Endothelial cell (in vitro differentiated cells): ENCODE data around the gene EML1. TPM values are rescaled to one million over a fixed set of nuclear protein-coding genes. Genes with fewer than 3 reads are reported as not detected.

ENCODE experiments used
- DNase-seq: peaks from one replicate; pipeline ENCODE4 v3.0.0; 2021; ENCODE audit warnings: low spot score
- H3K27ac Mint-ChIP-seq: one replicate; pipeline ENCODE4 v1.8.0; 2021; ENCODE audit warnings: mixed read lengths, inconsistent platforms; ENCODE audit not compliant: unreplicated experiment
- H3K27me3 Mint-ChIP-seq: one replicate; pipeline ENCODE4 v1.8.0; 2021; ENCODE audit warnings: mild to moderate bottlenecking, moderate library complexity, mixed read lengths, inconsistent platforms; ENCODE audit not compliant: unreplicated experiment
- H3K36me3 Mint-ChIP-seq: one replicate; pipeline ENCODE4 v1.8.0; 2021; ENCODE audit warnings: mild to moderate bottlenecking, low read depth, mixed read lengths, inconsistent platforms; ENCODE audit not compliant: unreplicated experiment
- H3K4me1 Mint-ChIP-seq: one replicate; pipeline ENCODE4 v1.8.0; 2021; ENCODE audit warnings: mild to moderate bottlenecking, mixed read lengths, inconsistent platforms; ENCODE audit not compliant: unreplicated experiment
- H3K4me3 Mint-ChIP-seq: one replicate; pipeline ENCODE4 v1.8.0; 2021; ENCODE audit warnings: mild to moderate bottlenecking, mixed read lengths, inconsistent platforms; ENCODE audit not compliant: unreplicated experiment
- H3K9me3 Mint-ChIP-seq: one replicate; pipeline ENCODE4 v1.8.0; 2021; ENCODE audit warnings: mixed read lengths, inconsistent platforms; ENCODE audit not compliant: unreplicated experiment
- CTCF ChIP-seq: fragments of 200-600 bp; sonication (generic); IDR thresholded peaks from one replicate; pipeline ENCODE4 v1.5.0; 2021; ENCODE audit warnings: antibody characterized with exemption; ENCODE audit not compliant: unreplicated experiment
- total RNA-seq: library from RNA; stranded (reverse); fragmentation: NEBNext Ultra II Directional; extraction: Animal tissue kit (Norgen Biotek cat#: 25700); gene quantifications from one replicate; pipeline ENCODE4 v1.2.1, GENCODE V29; 2021; ENCODE audit not compliant: unreplicated experiment

EML1 gene
- total RNA-seq, 1 donor from 2014 or later = 10.0 TPM

- Mint-ChIP-seq H3K4me1 (no peaks in the 10 kb centered on the region), H3K27ac (no peak overlapping the region), H3K4me3 (no peak overlapping the region), H3K27me3 (peaks cover 2% of the 10 kb centered on the region), H3K9me3 (peaks cover 4% of the 10 kb centered on the region), H3K36me3 (peaks cover 22% of the 10 kb centered on the region)
- no peak for DNase-seq
- no peak for TF ChIP-seq CTCF
Measured at GRCh38 chr14:99902925-99903324, 109.7 kb downstream of the EML1 start.

GRCh38 chr14:99904506-99904905 is 111.3 kb downstream of the EML1 start:
- H3K4me3 Mint-ChIP-seq = no peak overlapping the region
- H3K27ac Mint-ChIP-seq = no peak overlapping the region
- H3K36me3 Mint-ChIP-seq = peaks cover 22% of the 10 kb centered on the region

GRCh38 chr14:99905121-99905520 is 111.9 kb downstream of the EML1 start:
- peaks cover 4% of the 10 kb centered on the region for H3K9me3 Mint-ChIP-seq
- no peak overlapping the region for H3K27ac Mint-ChIP-seq
- H3K4me1 Mint-ChIP-seq = no peaks in the 10 kb centered on the region
- peaks cover 2% of the 10 kb centered on the region for H3K27me3 Mint-ChIP-seq
- no peak overlapping the region for H3K4me3 Mint-ChIP-seq
- TF ChIP-seq CTCF = no peak
- DNase-seq = no peak
- H3K36me3 Mint-ChIP-seq = peaks cover 22% of the 10 kb centered on the region

More at GRCh38 chr14:99904506-99904905, 111.3 kb downstream of the EML1 start:
- no peak for TF ChIP-seq CTCF
- Mint-ChIP-seq H3K9me3 (peaks cover 4% of the 10 kb centered on the region), H3K4me1 (no peaks in the 10 kb centered on the region), H3K27me3 (peaks cover 2% of the 10 kb centered on the region)
- no peak for DNase-seq

- H3K27me3 Mint-ChIP-seq = peaks cover 2% of the 10 kb centered on the region
- DNase-seq = no peak
- no peak overlapping the region for H3K4me3 Mint-ChIP-seq
- no peaks in the 10 kb centered on the region for H3K9me3 Mint-ChIP-seq
- no peaks in the 10 kb centered on the region for H3K4me1 Mint-ChIP-seq
- H3K36me3 Mint-ChIP-seq = peaks cover 9% of the 10 kb centered on the region
- no peak for TF ChIP-seq CTCF
- H3K27ac Mint-ChIP-seq = no peak overlapping the region
Measured at GRCh38 chr14:99907761-99908652, 114.8 kb downstream of the EML1 start.

- H3K27me3 Mint-ChIP-seq = peaks cover 2% of the 10 kb centered on the region
- H3K4me3 Mint-ChIP-seq = no peak overlapping the region
- H3K36me3 Mint-ChIP-seq = peaks cover 5% of the 10 kb centered on the region
- DNase-seq = no peak
- H3K4me1 Mint-ChIP-seq = no peaks in the 10 kb centered on the region
- no peaks in the 10 kb centered on the region for H3K9me3 Mint-ChIP-seq
- no peak for TF ChIP-seq CTCF
- H3K27ac Mint-ChIP-seq = no peak overlapping the region
Measured at GRCh38 chr14:99908653-99909250, 115.5 kb downstream of the EML1 start.
